Caco-2 (cell line): ENCODE results near the gene NPTX1. TPM values are rescaled to one million over a fixed set of nuclear protein-coding genes. Genes with fewer than 3 reads are reported as not detected.

ENCODE experiments used
- BruUV-seq: library from RNA; stranded (reverse); fragments of 400-500 nt; replicated peaks from 2 replicates; lab custom pipeline; 2021; lab: Mats Ljungman, UMichigan
- CTCF ChIA-PET: fragments of 300-600 bp; sonication (Branson Sonifier 250); formaldehyde crosslinking; loops from one replicate; lab custom pipeline; 2022; ENCODE audit warnings: antibody characterized with exemption; lab: Charles Lee
- POLR2A ChIA-PET: fragments of 300-600 bp; sonication (Branson Sonifier 250); formaldehyde crosslinking; loops from one replicate; lab custom pipeline; 2022; ENCODE audit warnings: antibody characterized with exemption; lab: Charles Lee
- DNase-seq, 2 experiments: peaks; one replicate each; pipeline versions ENCODE4 v3.0.0 to v3.0.0-alpha.2; 2020 to 2022
- H3K27me3 ChIP-seq: replicated peaks from 2 replicates; pipeline ENCODE4 v1.6.0; 2011; ENCODE audit warnings: low read length; ENCODE audit not compliant: control insufficient read depth, insufficient read depth
- H3K36me3 ChIP-seq: 2 replicates; pipeline ENCODE4 v1.5.1; 2011; ENCODE audit warnings: low read length; ENCODE audit not compliant: control insufficient read depth, insufficient read depth
- H3K4me1 ChIP-seq: fragments of 250-450 bp; sonication (Bioruptor Pico); 2 replicates; pipeline ENCODE4 v1.5.1; 2020; ENCODE audit warnings: mild to moderate bottlenecking
- H3K4me3 ChIP-seq: 2 replicates; pipeline ENCODE4 v1.5.1; 2011; ENCODE audit warnings: low read depth, mild to moderate bottlenecking, control low read depth, low read length
- H3K9me3 ChIP-seq: fragments of 250-450 bp; sonication (Bioruptor Pico); 2 replicates; pipeline ENCODE4 v1.5.1; 2020; ENCODE audit warnings: mild to moderate bottlenecking, moderate library complexity
- H3K27ac Mint-ChIP-seq: one replicate; pipeline ENCODE4 v1.8.0; 2022; ENCODE audit warnings: mixed read lengths; ENCODE audit not compliant: unreplicated experiment
- H3K27me3 Mint-ChIP-seq: one replicate; pipeline ENCODE4 v1.8.0; 2022; ENCODE audit warnings: mixed read lengths; ENCODE audit not compliant: insufficient read depth, unreplicated experiment
- H3K36me3 Mint-ChIP-seq: one replicate; pipeline ENCODE4 v1.8.0; 2022; ENCODE audit warnings: mild to moderate bottlenecking, mixed read lengths; ENCODE audit not compliant: insufficient read depth, unreplicated experiment
- H3K4me1 Mint-ChIP-seq: one replicate; pipeline ENCODE4 v1.8.0; 2022; ENCODE audit warnings: low read depth, mixed read lengths; ENCODE audit not compliant: unreplicated experiment
- H3K4me3 Mint-ChIP-seq: one replicate; pipeline ENCODE4 v1.8.0; 2022; ENCODE audit warnings: mild to moderate bottlenecking, moderate library complexity, mixed read lengths; ENCODE audit not compliant: unreplicated experiment
- H3K9me3 Mint-ChIP-seq: one replicate; pipeline ENCODE4 v1.8.0; 2022; ENCODE audit warnings: mixed read lengths; ENCODE audit not compliant: unreplicated experiment
- intact Hi-C: fragments of 100-400 bp; cut with micrococcal nuclease; formaldehyde crosslinking; loops from one replicate; pipeline ENCODE4 v1.10.0; 2022; ENCODE audit not compliant: unreplicated experiment
- total RNA-seq: library from RNA; stranded (reverse); gene quantifications from 2 replicates; pipeline ENCODE4 v1.2.3, GENCODE V29; 2022
- TF ChIP-seq, protein P1 (sequence below), 2 experiments: fragments of 200-600 bp in 1 of 2; IDR thresholded peaks; 1 replicate in 1 of 2; 2 replicates in 1 of 2; pipeline versions ENCODE4 v1.5.1 to v1.8.0; 2011 to 2022; ENCODE audit warnings: antibody characterized with exemption in 1 of 2, control low read depth in 1 of 2, inconsistent platforms in 1 of 2, low read depth in 1 of 2, low read length in 1 of 2, mild to moderate bottlenecking in 1 of 2, moderate library complexity in 1 of 2; ENCODE audit not compliant: insufficient read depth in 1 of 2, severe bottlenecking in 1 of 2, unreplicated experiment in 1 of 2

The NPTX1 gene
- total RNA-seq, 1 experiment from 2014 or later, result 0.57 TPM

DNA sequence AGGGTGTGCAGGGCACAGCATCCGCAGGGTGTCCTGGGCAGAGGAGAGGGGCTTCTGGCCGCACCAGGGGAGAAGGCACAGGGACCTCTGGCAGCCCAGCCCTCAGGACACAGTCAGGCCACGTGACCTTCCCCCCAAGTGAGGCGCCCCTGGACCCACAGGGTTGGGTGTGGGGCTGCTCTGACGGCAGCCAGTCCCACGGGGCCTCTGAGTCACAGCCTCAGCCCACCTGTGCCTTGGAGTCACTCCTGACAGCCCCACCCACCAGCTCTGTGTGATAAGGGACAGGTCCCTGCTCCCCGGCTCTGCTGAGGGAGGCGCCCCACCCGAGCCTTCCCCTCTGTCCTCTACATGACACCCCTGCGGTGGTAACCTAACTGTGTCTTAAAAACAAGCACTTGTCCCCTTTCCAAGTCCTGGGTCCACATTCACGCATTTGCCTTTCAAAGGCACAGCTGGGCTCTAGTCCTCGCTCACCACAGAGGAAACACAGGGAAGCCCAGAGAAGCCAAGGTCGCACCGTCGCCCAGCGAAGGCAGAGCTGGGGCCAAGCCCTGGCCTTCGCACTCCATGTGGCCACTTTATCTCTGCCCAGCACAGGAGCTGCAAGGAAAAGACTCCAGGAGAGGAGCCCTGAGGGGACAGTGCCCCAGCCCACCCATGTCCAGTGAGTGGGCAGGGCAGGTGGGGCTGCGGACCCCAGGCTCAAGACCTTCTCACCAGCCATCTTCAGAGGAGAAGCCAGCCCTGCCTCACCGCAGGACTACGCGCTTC is 5.1 kb upstream of the NPTX1 start:
- Mint-ChIP-seq H3K9me3 (no peaks in the 10 kb centered on the region), H3K4me1 (no peaks in the 10 kb centered on the region), H3K27ac (no peak overlapping the region), H3K36me3 (no peaks in the 10 kb centered on the region), H3K27me3 (peaks cover 14% of the 10 kb centered on the region), H3K4me3 (no peak overlapping the region)
- H3K4me1 ChIP-seq, result peaks cover 16% of the 10 kb centered on the region
- H3K27me3 ChIP-seq, result no peaks in the 10 kb centered on the region; the same call in none of the 2 replicates
- H3K4me3 ChIP-seq, result no peak overlapping the region
- DNase-seq, result no peak
- no TSS peak for BruUV-seq
- POLR2A ChIA-PET, result no interaction called here
- no peaks in the 10 kb centered on the region for H3K36me3 ChIP-seq
- CTCF ChIA-PET, result no interaction called here
- H3K9me3 ChIP-seq, result no peaks in the 10 kb centered on the region
- intact Hi-C loops, result no loop called here
- TF ChIP-seq, protein P1, sequence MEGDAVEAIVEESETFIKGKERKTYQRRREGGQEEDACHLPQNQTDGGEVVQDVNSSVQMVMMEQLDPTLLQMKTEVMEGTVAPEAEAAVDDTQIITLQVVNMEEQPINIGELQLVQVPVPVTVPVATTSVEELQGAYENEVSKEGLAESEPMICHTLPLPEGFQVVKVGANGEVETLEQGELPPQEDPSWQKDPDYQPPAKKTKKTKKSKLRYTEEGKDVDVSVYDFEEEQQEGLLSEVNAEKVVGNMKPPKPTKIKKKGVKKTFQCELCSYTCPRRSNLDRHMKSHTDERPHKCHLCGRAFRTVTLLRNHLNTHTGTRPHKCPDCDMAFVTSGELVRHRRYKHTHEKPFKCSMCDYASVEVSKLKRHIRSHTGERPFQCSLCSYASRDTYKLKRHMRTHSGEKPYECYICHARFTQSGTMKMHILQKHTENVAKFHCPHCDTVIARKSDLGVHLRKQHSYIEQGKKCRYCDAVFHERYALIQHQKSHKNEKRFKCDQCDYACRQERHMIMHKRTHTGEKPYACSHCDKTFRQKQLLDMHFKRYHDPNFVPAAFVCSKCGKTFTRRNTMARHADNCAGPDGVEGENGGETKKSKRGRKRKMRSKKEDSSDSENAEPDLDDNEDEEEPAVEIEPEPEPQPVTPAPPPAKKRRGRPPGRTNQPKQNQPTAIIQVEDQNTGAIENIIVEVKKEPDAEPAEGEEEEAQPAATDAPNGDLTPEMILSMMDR (IDR thresholded peaks at IDR 0.05; ENCODE audit: insufficient read depth in 1 of 2, low read depth in 1 of 2, low read length in 1 of 2, severe bottlenecking in 1 of 2, unreplicated experiment in 1 of 2), result no peak

DNA sequence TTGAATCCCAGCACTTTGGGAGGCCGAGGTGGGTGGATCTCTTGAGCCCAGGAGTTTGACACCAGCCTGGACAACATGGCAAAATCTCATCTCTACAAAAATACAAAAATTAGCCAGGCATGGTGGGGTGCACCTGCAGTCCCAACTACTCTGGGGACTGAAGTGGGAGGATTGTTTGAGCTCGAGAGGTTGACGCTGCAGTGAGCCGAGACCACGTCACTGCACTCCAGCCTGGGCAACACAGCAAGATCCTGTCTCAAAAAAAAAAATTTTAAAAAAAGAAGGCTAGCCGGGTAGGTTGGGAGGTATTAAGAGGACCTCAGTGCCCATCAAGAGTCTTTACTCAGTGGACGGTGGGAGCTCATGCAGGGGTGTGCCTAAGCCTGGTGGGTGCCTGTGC is 3.8 kb upstream of the NPTX1 start:
- no peaks in the 10 kb centered on the region for H3K36me3 Mint-ChIP-seq
- no peak overlapping the region for H3K27ac Mint-ChIP-seq
- POLR2A ChIA-PET, result no interaction called here
- TF ChIP-seq, protein P1 (IDR thresholded peaks at IDR 0.05; ENCODE audit: insufficient read depth in 1 of 2, low read depth in 1 of 2, low read length in 1 of 2, severe bottlenecking in 1 of 2, unreplicated experiment in 1 of 2), result no peak
- Histone ChIP-seq H3K4me3 (no peak overlapping the region), H3K36me3 (no peaks in the 10 kb centered on the region), H3K4me1 (peaks cover 26% of the 10 kb centered on the region), H3K9me3 (no peaks in the 10 kb centered on the region), H3K27me3 (peaks cover 3% of the 10 kb centered on the region)
- H3K4me3 Mint-ChIP-seq, result no peak overlapping the region
- DNase-seq, result no peak
- intact Hi-C loops, result no loop called here
- peaks cover 17% of the 10 kb centered on the region for H3K27me3 Mint-ChIP-seq
- H3K4me1 Mint-ChIP-seq, result no peaks in the 10 kb centered on the region
- H3K9me3 Mint-ChIP-seq, result no peaks in the 10 kb centered on the region
- CTCF ChIA-PET, result no interaction called here
- no TSS peak for BruUV-seq

DNA sequence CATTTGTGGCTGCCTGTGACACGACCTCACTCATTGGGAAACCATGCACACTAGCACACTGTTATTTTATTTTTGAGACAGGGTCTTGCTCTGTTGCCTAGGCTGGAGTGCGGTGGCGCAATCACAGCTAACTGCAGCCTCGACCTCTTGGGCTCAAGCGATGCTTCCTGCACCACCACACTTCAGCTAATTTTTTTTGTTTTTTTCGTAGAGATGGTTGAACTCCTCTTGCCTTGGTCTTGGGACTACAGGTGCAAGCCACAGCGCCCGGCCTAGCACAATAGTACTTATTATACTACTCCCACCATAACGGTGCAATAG is 2.8 kb upstream of the NPTX1 start:
- H3K27me3 ChIP-seq, result peaks cover 6% of the 10 kb centered on the region
- intact Hi-C loops, result no loop called here
- CTCF ChIA-PET, result no interaction called here

More for the DNA sequence above, 2.8 kb upstream of the NPTX1 start:
- H3K27me3 Mint-ChIP-seq, result peaks cover 26% of the 10 kb centered on the region
- no peak overlapping the region for H3K27ac Mint-ChIP-seq
- no peak for DNase-seq
- H3K36me3 ChIP-seq, result no peaks in the 10 kb centered on the region
- POLR2A ChIA-PET, result no interaction called here
- H3K36me3 Mint-ChIP-seq, result no peaks in the 10 kb centered on the region
- BruUV-seq, result no TSS peak
- H3K9me3 ChIP-seq, result no peaks in the 10 kb centered on the region
- no peaks in the 10 kb centered on the region for H3K9me3 Mint-ChIP-seq
- no peak overlapping the region for H3K4me3 Mint-ChIP-seq
- H3K4me1 ChIP-seq, result peaks cover 29% of the 10 kb centered on the region
- H3K4me3 ChIP-seq, result no peak overlapping the region
- TF ChIP-seq, protein P1 (IDR thresholded peaks at IDR 0.05; ENCODE audit: insufficient read depth in 1 of 2, low read depth in 1 of 2, low read length in 1 of 2, severe bottlenecking in 1 of 2, unreplicated experiment in 1 of 2), result no peak
- peaks cover 10% of the 10 kb centered on the region for H3K4me1 Mint-ChIP-seq
